Type B pancreatic cell (in vitro differentiated cells): ENCODE results near the gene FXYD7. TPM values are rescaled to one million over a fixed set of nuclear protein-coding genes. Genes with fewer than 3 reads are reported as not detected.
A peak's percentile ranks its signal among the peaks of the same experiment; 100 is the strongest.

Experiments used
- DNase-seq: peaks from one replicate; pipeline ENCODE4 v3.0.0; 2021; ENCODE audit warnings: mixed read lengths; ENCODE audit not compliant: unreplicated experiment; ENCODE audit errors: extremely low spot score
- H3K27ac Mint-ChIP-seq: 2 replicates; pipeline ENCODE4 v1.8.0; 2021; ENCODE audit warnings: mild to moderate bottlenecking, mixed read lengths
- H3K27me3 Mint-ChIP-seq: 2 replicates; pipeline ENCODE4 v1.8.0; 2021; ENCODE audit warnings: mixed read lengths
- H3K36me3 Mint-ChIP-seq: 2 replicates; pipeline ENCODE4 v1.8.0; 2021; ENCODE audit warnings: mixed read lengths
- H3K4me1 Mint-ChIP-seq: one replicate; pipeline ENCODE4 v1.8.0; 2021; ENCODE audit warnings: mixed read lengths; ENCODE audit not compliant: unreplicated experiment
- H3K4me3 Mint-ChIP-seq: 2 replicates; pipeline ENCODE4 v1.8.0; 2021; ENCODE audit warnings: mild to moderate bottlenecking, mixed read lengths
- H3K9me3 Mint-ChIP-seq: 2 replicates; pipeline ENCODE4 v1.8.0; 2021; ENCODE audit warnings: mixed read lengths
- CTCF ChIP-seq: fragments of 200-600 bp; sonication (generic); conservative IDR thresholded peaks from 2 replicates; pipeline ENCODE4 v1.5.0; 2021; ENCODE audit warnings: antibody characterized with exemption, mild to moderate bottlenecking
- total RNA-seq: library from RNA; stranded (reverse); gene quantifications from 2 replicates; pipeline ENCODE4 v1.2.1, GENCODE V29; 2021; ENCODE audit warnings: low replicate concordance

FXYD7 gene
- total RNA-seq, 1 donor from 2014 or later: 1.5 TPM

- Mint-ChIP-seq H3K27me3 (no peaks in the 10 kb centered on the region), H3K9me3 (no peaks in the 10 kb centered on the region), H3K27ac (peak overlapping the region; percentile 78), H3K36me3 (no peaks in the 10 kb centered on the region), H3K4me3 (peak overlapping the region; percentile 87), H3K4me1 (peaks cover 33% of the 10 kb centered on the region)
- TF ChIP-seq CTCF: peak; percentile 99
- DNase-seq: peak; percentile 85
Observed at GRCh38 chr19:35114353-35115176, 28.5 kb upstream of the FXYD7 start.

GRCh38 chr19:35115177-35115951 lies 27.7 kb upstream of the FXYD7 start, which contains the start of gene FXYD3:
FXYD3 (plus strand) TSS chr19:35115823; CDS start chr19:35119377, 3,554 bp downstream.
- H3K27ac Mint-ChIP-seq: peak within 1 kb of the TSS; percentile 91

GRCh38 chr19:35116072-35116801 lies 26.8 kb upstream of the FXYD7 start:
- H3K27me3 Mint-ChIP-seq: no peaks in the 10 kb centered on the region
- peak overlapping the region; percentile 91 for H3K27ac Mint-ChIP-seq
- no peaks in the 10 kb centered on the region for H3K36me3 Mint-ChIP-seq
- no peaks in the 10 kb centered on the region for H3K9me3 Mint-ChIP-seq
- DNase-seq: no peak
- peaks cover 37% of the 10 kb centered on the region for H3K4me1 Mint-ChIP-seq
- H3K4me3 Mint-ChIP-seq: peak overlapping the region; percentile 87
- no peak for TF ChIP-seq CTCF

More at GRCh38 chr19:35115177-35115951, 27.7 kb upstream of the FXYD7 start, which contains the start of gene FXYD3:
- no peak for DNase-seq
- H3K27me3 Mint-ChIP-seq: no peaks in the 10 kb centered on the region
- no peaks in the 10 kb centered on the region for H3K9me3 Mint-ChIP-seq
- no peaks in the 10 kb centered on the region for H3K36me3 Mint-ChIP-seq
- peak within 1 kb of the TSS; percentile 87 for H3K4me3 Mint-ChIP-seq
- peaks cover 33% of the 10 kb centered on the region for H3K4me1 Mint-ChIP-seq
- TF ChIP-seq CTCF: no peak

GRCh38 chr19:35117116-35117515 lies 25.9 kb upstream of the FXYD7 start:
- Mint-ChIP-seq H3K4me1 (peaks cover 39% of the 10 kb centered on the region), H3K27me3 (no peaks in the 10 kb centered on the region), H3K9me3 (no peaks in the 10 kb centered on the region), H3K4me3 (peak overlapping the region; percentile 87), H3K27ac (peak overlapping the region; percentile 91), H3K36me3 (no peaks in the 10 kb centered on the region)
- no peak for TF ChIP-seq CTCF
- DNase-seq: no peak

GRCh38 chr19:35117799-35118198 lies 25.3 kb upstream of the FXYD7 start:
- no peak for TF ChIP-seq CTCF
- Mint-ChIP-seq H3K36me3 (no peaks in the 10 kb centered on the region), H3K4me1 (peaks cover 43% of the 10 kb centered on the region)

More at GRCh38 chr19:35117799-35118198, 25.3 kb upstream of the FXYD7 start:
- Mint-ChIP-seq H3K27ac (peak overlapping the region; percentile 89), H3K27me3 (no peaks in the 10 kb centered on the region), H3K4me3 (peak overlapping the region; percentile 64), H3K9me3 (no peaks in the 10 kb centered on the region)
- DNase-seq: no peak
